AG04450 (cell line): ENCODE data around the gene FOXI1. TPM values are rescaled to one million over a fixed set of nuclear protein-coding genes. Genes with fewer than 3 reads are reported as not detected.

Source experiments
- CTCF ChIA-PET: fragments of 300-600, 350-600 bp; formaldehyde crosslinking; extraction: SDS; loops from one replicate; lab custom pipeline; 2022; ENCODE audit warnings: antibody characterized with exemption, inconsistent platforms; lab: Charles Lee
- POLR2A ChIA-PET: fragments of 350-600 bp; formaldehyde crosslinking; extraction: SDS; loops from one replicate; lab custom pipeline; 2021; ENCODE audit warnings: antibody characterized with exemption, inconsistent platforms; lab: Yijun Ruan, JAX
- DNase-seq: peaks from one replicate; pipeline ENCODE4 v3.0.0-alpha.2; 2011; ENCODE audit warnings: low read depth, low spot score
- H3K27ac ChIP-seq: one replicate; pipeline ENCODE4 v1.5.1; 2012; ENCODE audit warnings: low read depth, low read length, control low read depth
- H3K27me3 ChIP-seq: one replicate; pipeline ENCODE4 v1.6.0; 2012; ENCODE audit warnings: low read length; ENCODE audit not compliant: control insufficient read depth, insufficient read depth
- H3K4me3 ChIP-seq: 2 replicates; pipeline ENCODE4 v1.5.1; 2011; ENCODE audit warnings: mild to moderate bottlenecking, low read depth, low read length, control low read depth
- H3K9me3 ChIP-seq: 2 replicates; pipeline ENCODE4 v1.5.1; 2012; ENCODE audit warnings: low read length; ENCODE audit not compliant: control insufficient read depth, insufficient read depth
- CTCF ChIP-seq: IDR thresholded peaks from 2 replicates; pipeline ENCODE4 v1.5.1; 2011; ENCODE audit warnings: low read depth, low read length, control low read depth, inconsistent platforms
- polyA plus RNA-seq: library from polyadenylated mRNA; depleted of rRNA; stranded (reverse); fragments of >200 nt; gene quantifications from 2 replicates; pipeline ENCODE4 v1.2.3, GENCODE V29; 2011; rRNA removed

The FOXI1 gene
- polyA plus RNA-seq, 1 experiment, result not detected

GRCh38 chr5:170159101-170159698 is 53.5 kb downstream of the FOXI1 start:
- Histone ChIP-seq H3K27me3 (no peaks in the 10 kb centered on the region), H3K4me3 (no peak overlapping the region), H3K27ac (no peak overlapping the region), H3K9me3 (no peaks in the 10 kb centered on the region)
- POLR2A ChIA-PET, result no interaction called here
- CTCF ChIA-PET, result no interaction called here
- DNase-seq, result no peak
- no peak for TF ChIP-seq CTCF

Other genes with a start within 250 kb of the FOXI1 start
- gene INSYN2B, start 125.4 kb upstream of the FOXI1 start, polyA plus RNA-seq, result 6.1 and 6.8 TPM in 2 replicates
- not detected in 2 replicates for gene C5orf58, start 127.1 kb downstream of the FOXI1 start, polyA plus RNA-seq
- not detected in 2 replicates for gene LCP2, start 191.9 kb downstream of the FOXI1 start, polyA plus RNA-seq